Mucosa of rectum (tissue), 2 donors: Measurements from ENCODE around the gene PLCL1.

Experiments used
- H3K27ac ChIP-seq, 2 donors: one replicate each; pipeline ENCODE4 v1.7.0; 2013; ENCODE audit warnings: inconsistent platforms in 2 of 2, low read depth in 2 of 2, low read length in 2 of 2
- H3K27me3 ChIP-seq, 2 donors: one replicate each; pipeline ENCODE4 v1.7.0; 2013; ENCODE audit warnings: low read length in 2 of 2; ENCODE audit not compliant: control insufficient read depth in 2 of 2, insufficient read depth in 2 of 2
- H3K36me3 ChIP-seq, 2 donors: one replicate each; pipeline ENCODE4 v1.7.0; 2013; ENCODE audit warnings: low read length in 2 of 2; ENCODE audit not compliant: control insufficient read depth in 2 of 2, insufficient read depth in 2 of 2
- H3K4me1 ChIP-seq, 2 donors: one replicate each; pipeline ENCODE4 v1.7.0; 2013; ENCODE audit warnings: low read length in 2 of 2, mild to moderate bottlenecking in 1 of 2; ENCODE audit not compliant: control insufficient read depth in 2 of 2, insufficient read depth in 2 of 2
- H3K4me3 ChIP-seq, 2 donors: one replicate each; pipeline ENCODE4 v1.7.0; 2013; ENCODE audit warnings: low read length in 2 of 2
- H3K9ac ChIP-seq, 2 donors: one replicate each; pipeline ENCODE4 v1.7.0; 2013; ENCODE audit warnings: low read length in 2 of 2, low read depth in 1 of 2, mild to moderate bottlenecking in 1 of 2
- H3K9me3 ChIP-seq, 2 donors: one replicate each; pipeline ENCODE4 v1.7.0; 2013; ENCODE audit warnings: low read length in 2 of 2; ENCODE audit not compliant: control insufficient read depth in 2 of 2
- donor health status: healthy.
- donor health status: Normal muscosa, but diverticular disease.

The PLCL1 gene

GRCh38 chr2:197964720-197965119 is 160.3 kb downstream of the PLCL1 start:
- Histone ChIP-seq H3K9ac (no peak overlapping the region), H3K27me3 (no peaks in the 10 kb centered on the region), H3K4me3 (no peak overlapping the region), H3K4me1 (no peaks in the 10 kb centered on the region), H3K9me3 (peaks cover 0 to 2% of the 10 kb centered on the region in 2 donors), H3K27ac (no peak overlapping the region), H3K36me3 (no peaks in the 10 kb centered on the region)

GRCh38 chr2:197965756-197966155 is 161.4 kb downstream of the PLCL1 start:
- no peak overlapping the region for H3K9ac ChIP-seq
- no peak overlapping the region for H3K27ac ChIP-seq
- no peak overlapping the region for H3K4me3 ChIP-seq
- H3K4me1 ChIP-seq: no peaks in the 10 kb centered on the region
- peaks cover 0 to 2% of the 10 kb centered on the region in 2 donors for H3K9me3 ChIP-seq
- no peaks in the 10 kb centered on the region for H3K36me3 ChIP-seq
- H3K27me3 ChIP-seq: no peaks in the 10 kb centered on the region

GRCh38 chr2:197969391-197969893 is 165.0 kb downstream of the PLCL1 start:
- Histone ChIP-seq H3K27ac (no peak overlapping the region), H3K9ac (no peak overlapping the region), H3K4me1 (no peaks in the 10 kb centered on the region), H3K27me3 (no peaks in the 10 kb centered on the region), H3K36me3 (no peaks in the 10 kb centered on the region), H3K9me3 (peaks cover 0 to 1% of the 10 kb centered on the region in 2 donors), H3K4me3 (no peak overlapping the region)

- Histone ChIP-seq H3K4me1 (no peaks in the 10 kb centered on the region), H3K27me3 (no peaks in the 10 kb centered on the region), H3K4me3 (no peak overlapping the region), H3K36me3 (no peaks in the 10 kb centered on the region), H3K9ac (no peak overlapping the region), H3K9me3 (no peaks in the 10 kb centered on the region), H3K27ac (no peak overlapping the region)
Measured at GRCh38 chr2:197972061-197972460, 167.7 kb downstream of the PLCL1 start.

GRCh38 chr2:197972587-197972986 is 168.2 kb downstream of the PLCL1 start:
- Histone ChIP-seq H3K36me3 (no peaks in the 10 kb centered on the region), H3K9ac (no peak overlapping the region), H3K9me3 (no peaks in the 10 kb centered on the region), H3K27me3 (no peaks in the 10 kb centered on the region), H3K27ac (no peak overlapping the region), H3K4me3 (no peak overlapping the region), H3K4me1 (no peaks in the 10 kb centered on the region)

- Histone ChIP-seq H3K27ac (no peak overlapping the region), H3K4me3 (no peak overlapping the region), H3K36me3 (no peaks in the 10 kb centered on the region), H3K9me3 (no peaks in the 10 kb centered on the region), H3K9ac (no peak overlapping the region), H3K27me3 (no peaks in the 10 kb centered on the region), H3K4me1 (no peaks in the 10 kb centered on the region)
Measured at GRCh38 chr2:197973772-197974171, 169.4 kb downstream of the PLCL1 start.

GRCh38 chr2:197975931-197976519 is 171.6 kb downstream of the PLCL1 start:
- no peaks in the 10 kb centered on the region for H3K4me1 ChIP-seq
- H3K9ac ChIP-seq: no peak overlapping the region
- no peaks in the 10 kb centered on the region for H3K27me3 ChIP-seq
- no peak overlapping the region for H3K4me3 ChIP-seq
- H3K36me3 ChIP-seq: no peaks in the 10 kb centered on the region
- H3K27ac ChIP-seq: no peak overlapping the region
- H3K9me3 ChIP-seq: no peaks in the 10 kb centered on the region

GRCh38 chr2:197978971-197979370 is 174.6 kb downstream of the PLCL1 start:
- Histone ChIP-seq H3K9ac (no peak overlapping the region), H3K27ac (no peak overlapping the region), H3K9me3 (no peaks in the 10 kb centered on the region), H3K4me1 (no peaks in the 10 kb centered on the region), H3K36me3 (no peaks in the 10 kb centered on the region), H3K27me3 (no peaks in the 10 kb centered on the region), H3K4me3 (no peak overlapping the region)

- H3K9me3 ChIP-seq: no peaks in the 10 kb centered on the region
- no peaks in the 10 kb centered on the region for H3K27me3 ChIP-seq
- no peak overlapping the region for H3K27ac ChIP-seq
- no peak overlapping the region for H3K4me3 ChIP-seq
- no peak overlapping the region for H3K9ac ChIP-seq
- no peaks in the 10 kb centered on the region for H3K4me1 ChIP-seq
- H3K36me3 ChIP-seq: no peaks in the 10 kb centered on the region
Measured at GRCh38 chr2:197982565-197982964, 178.2 kb downstream of the PLCL1 start.

- Histone ChIP-seq H3K9ac (no peak overlapping the region), H3K4me1 (no peaks in the 10 kb centered on the region), H3K4me3 (no peak overlapping the region), H3K27me3 (no peaks in the 10 kb centered on the region), H3K36me3 (no peaks in the 10 kb centered on the region), H3K9me3 (no peaks in the 10 kb centered on the region), H3K27ac (no peak overlapping the region)
Measured at GRCh38 chr2:197985029-197985638, 180.7 kb downstream of the PLCL1 start.
